ENCODE results near the gene INAVA.
A peak's percentile ranks its signal among the peaks of the same experiment; 100 is the strongest.

INAVA gene

GRCh38 chr1:200893411-200893901 is 1.2 kb upstream of the INAVA start:
- Histone ChIP-seq H3K4me3 (ENCODE audit: low read length) (no peak overlapping the region), H3K9ac (ENCODE audit: low read length) (no peak overlapping the region), H3K4me1 (ENCODE audit: control insufficient read depth, insufficient read depth, low read length) (no peaks in the 10 kb centered on the region), H3K27ac (ENCODE audit: low read depth, low read length) (no peak overlapping the region), H3K27me3 (ENCODE audit: control insufficient read depth, insufficient read depth, low read length) (peaks cover 2% of the 10 kb centered on the region), H3K36me3 (ENCODE audit: control insufficient read depth, insufficient read depth, low read length) (peaks cover 3% of the 10 kb centered on the region)

GRCh38 chr1:200895443-200895789 is 716 bp downstream of the INAVA start:
- no peak overlapping the region for H3K27ac ChIP-seq (ENCODE audit: low read depth, low read length)
- no peak overlapping the region for H3K9ac ChIP-seq (ENCODE audit: low read length)
- H3K27me3 ChIP-seq (ENCODE audit: control insufficient read depth, insufficient read depth, low read length), result peaks cover 2% of the 10 kb centered on the region
- H3K4me1 ChIP-seq (ENCODE audit: control insufficient read depth, insufficient read depth, low read length), result no peaks in the 10 kb centered on the region
- peak overlapping the region; percentile 65 for H3K4me3 ChIP-seq (ENCODE audit: low read length)
- H3K36me3 ChIP-seq (ENCODE audit: control insufficient read depth, insufficient read depth, low read length), result peaks cover 7% of the 10 kb centered on the region

- Histone ChIP-seq H3K9ac (ENCODE audit: low read length) (no peak overlapping the region), H3K36me3 (ENCODE audit: control insufficient read depth, insufficient read depth, low read length) (peaks cover 7% of the 10 kb centered on the region), H3K4me1 (ENCODE audit: control insufficient read depth, insufficient read depth, low read length) (no peaks in the 10 kb centered on the region), H3K27ac (ENCODE audit: low read depth, low read length) (no peak overlapping the region), H3K4me3 (ENCODE audit: low read length) (peak overlapping the region; percentile 65), H3K27me3 (ENCODE audit: control insufficient read depth, insufficient read depth, low read length) (peaks cover 2% of the 10 kb centered on the region)
Observed at GRCh38 chr1:200895801-200896530, 1.3 kb downstream of the INAVA start.

- Histone ChIP-seq H3K27ac (ENCODE audit: low read depth, low read length) (no peak overlapping the region), H3K4me3 (ENCODE audit: low read length) (peak overlapping the region; percentile 55)
Observed at GRCh38 chr1:200896531-200897196, 2.0 kb downstream of the INAVA start.

GRCh38 chr1:200897259-200897658 is 2.6 kb downstream of the INAVA start:
- peak overlapping the region; percentile 55 for H3K4me3 ChIP-seq (ENCODE audit: low read length)
- H3K27me3 ChIP-seq (ENCODE audit: control insufficient read depth, insufficient read depth, low read length), result no peaks in the 10 kb centered on the region
- no peak overlapping the region for H3K27ac ChIP-seq (ENCODE audit: low read depth, low read length)
- H3K4me1 ChIP-seq (ENCODE audit: control insufficient read depth, insufficient read depth, low read length), result no peaks in the 10 kb centered on the region
- H3K36me3 ChIP-seq (ENCODE audit: control insufficient read depth, insufficient read depth, low read length), result peaks cover 11% of the 10 kb centered on the region
- no peak overlapping the region for H3K9ac ChIP-seq (ENCODE audit: low read length)

More at GRCh38 chr1:200896531-200897196, 2.0 kb downstream of the INAVA start:
- peaks cover 11% of the 10 kb centered on the region for H3K36me3 ChIP-seq (ENCODE audit: control insufficient read depth, insufficient read depth, low read length)
- no peak overlapping the region for H3K9ac ChIP-seq (ENCODE audit: low read length)
- H3K27me3 ChIP-seq (ENCODE audit: control insufficient read depth, insufficient read depth, low read length), result no peaks in the 10 kb centered on the region
- H3K4me1 ChIP-seq (ENCODE audit: control insufficient read depth, insufficient read depth, low read length), result no peaks in the 10 kb centered on the region

GRCh38 chr1:200899015-200899386 is 4.3 kb downstream of the INAVA start:
- Histone ChIP-seq H3K27me3 (ENCODE audit: control insufficient read depth, insufficient read depth, low read length) (no peaks in the 10 kb centered on the region), H3K4me3 (ENCODE audit: low read length) (no peak overlapping the region), H3K9ac (ENCODE audit: low read length) (no peak overlapping the region), H3K27ac (ENCODE audit: low read depth, low read length) (no peak overlapping the region), H3K4me1 (ENCODE audit: control insufficient read depth, insufficient read depth, low read length) (no peaks in the 10 kb centered on the region), H3K36me3 (ENCODE audit: control insufficient read depth, insufficient read depth, low read length) (peaks cover 11% of the 10 kb centered on the region)

GRCh38 chr1:200899451-200899915 is 4.8 kb downstream of the INAVA start:
- Histone ChIP-seq H3K36me3 (ENCODE audit: control insufficient read depth, insufficient read depth, low read length) (peaks cover 11% of the 10 kb centered on the region), H3K27ac (ENCODE audit: low read depth, low read length) (no peak overlapping the region), H3K27me3 (ENCODE audit: control insufficient read depth, insufficient read depth, low read length) (no peaks in the 10 kb centered on the region)

GRCh38 chr1:200899954-200900867 is 5.5 kb downstream of the INAVA start:
- H3K27me3 ChIP-seq (ENCODE audit: control insufficient read depth, insufficient read depth, low read length), result no peaks in the 10 kb centered on the region
- no peaks in the 10 kb centered on the region for H3K4me1 ChIP-seq (ENCODE audit: control insufficient read depth, insufficient read depth, low read length)
- H3K27ac ChIP-seq (ENCODE audit: low read depth, low read length), result no peak overlapping the region
- no peak overlapping the region for H3K9ac ChIP-seq (ENCODE audit: low read length)
- H3K36me3 ChIP-seq (ENCODE audit: control insufficient read depth, insufficient read depth, low read length), result peaks cover 11% of the 10 kb centered on the region
- no peak overlapping the region for H3K4me3 ChIP-seq (ENCODE audit: low read length)

More at GRCh38 chr1:200899451-200899915, 4.8 kb downstream of the INAVA start:
- no peak overlapping the region for H3K9ac ChIP-seq (ENCODE audit: low read length)
- H3K4me1 ChIP-seq (ENCODE audit: control insufficient read depth, insufficient read depth, low read length), result no peaks in the 10 kb centered on the region
- no peak overlapping the region for H3K4me3 ChIP-seq (ENCODE audit: low read length)

- Histone ChIP-seq H3K27ac (ENCODE audit: low read depth, low read length) (no peak overlapping the region), H3K4me3 (ENCODE audit: low read length) (no peak overlapping the region), H3K4me1 (ENCODE audit: control insufficient read depth, insufficient read depth, low read length) (no peaks in the 10 kb centered on the region), H3K36me3 (ENCODE audit: control insufficient read depth, insufficient read depth, low read length) (peaks cover 11% of the 10 kb centered on the region), H3K27me3 (ENCODE audit: control insufficient read depth, insufficient read depth, low read length) (no peaks in the 10 kb centered on the region), H3K9ac (ENCODE audit: low read length) (no peak overlapping the region)
Observed at GRCh38 chr1:200900877-200901276, 6.2 kb downstream of the INAVA start.

GRCh38 chr1:200901350-200901749 is 6.7 kb downstream of the INAVA start:
- Histone ChIP-seq H3K27ac (ENCODE audit: low read depth, low read length) (no peak overlapping the region), H3K9ac (ENCODE audit: low read length) (no peak overlapping the region), H3K27me3 (ENCODE audit: control insufficient read depth, insufficient read depth, low read length) (no peaks in the 10 kb centered on the region), H3K36me3 (ENCODE audit: control insufficient read depth, insufficient read depth, low read length) (peaks cover 11% of the 10 kb centered on the region), H3K4me3 (ENCODE audit: low read length) (no peak overlapping the region), H3K4me1 (ENCODE audit: control insufficient read depth, insufficient read depth, low read length) (no peaks in the 10 kb centered on the region)

GRCh38 chr1:200901796-200902444 is 7.2 kb downstream of the INAVA start:
- H3K36me3 ChIP-seq (ENCODE audit: control insufficient read depth, insufficient read depth, low read length), result peaks cover 11% of the 10 kb centered on the region
- H3K4me1 ChIP-seq (ENCODE audit: control insufficient read depth, insufficient read depth, low read length), result no peaks in the 10 kb centered on the region
- no peak overlapping the region for H3K9ac ChIP-seq (ENCODE audit: low read length)
- H3K4me3 ChIP-seq (ENCODE audit: low read length), result no peak overlapping the region
- H3K27ac ChIP-seq (ENCODE audit: low read depth, low read length), result no peak overlapping the region
- no peaks in the 10 kb centered on the region for H3K27me3 ChIP-seq (ENCODE audit: control insufficient read depth, insufficient read depth, low read length)

GRCh38 chr1:200903793-200904192 is 9.1 kb downstream of the INAVA start:
- Histone ChIP-seq H3K36me3 (ENCODE audit: control insufficient read depth, insufficient read depth, low read length) (peaks cover 7% of the 10 kb centered on the region), H3K27ac (ENCODE audit: low read depth, low read length) (no peak overlapping the region), H3K4me3 (ENCODE audit: low read length) (no peak overlapping the region), H3K9ac (ENCODE audit: low read length) (no peak overlapping the region), H3K27me3 (ENCODE audit: control insufficient read depth, insufficient read depth, low read length) (no peaks in the 10 kb centered on the region), H3K4me1 (ENCODE audit: control insufficient read depth, insufficient read depth, low read length) (no peaks in the 10 kb centered on the region)

Measured in rectal smooth muscle tissue (tissue), 1 donor.